Measurements from ENCODE around the gene RIMBP2. TPM values are rescaled to one million over a fixed set of nuclear protein-coding genes. Genes with fewer than 3 reads are reported as not detected.

Gene RIMBP2
- total RNA-seq, 1 donor from 2014 or later, result 0.25 TPM

- DNase-seq (ENCODE audit: extremely low spot score in 2 of 2), result no peak
- no peak for TF ChIP-seq CTCF (IDR thresholded peaks at IDR 0.05)
- TF ChIP-seq POLR2AphosphoS5 (IDR thresholded peaks at IDR 0.05; ENCODE audit: insufficient read depth in 1 of 2, low read depth in 1 of 2), result no peak
- TF ChIP-seq POLR2A (IDR thresholded peaks at IDR 0.05), result no peak
- intact Hi-C loops (cut with DNase I), result no loop called here
- Histone ChIP-seq H3K36me3 (no peaks in the 10 kb centered on the region), H3K9me3 (no peaks in the 10 kb centered on the region), H3K4me1 (no peaks in the 10 kb centered on the region), H3K27ac (no peak overlapping the region), H3K4me3 (no peak overlapping the region), H3K27me3 (no peaks in the 10 kb centered on the region)
Measured at GRCh38 chr12:130668286-130669204, 47.6 kb downstream of the RIMBP2 start.

- intact Hi-C loops (cut with DNase I), result no loop called here
- Histone ChIP-seq H3K4me1 (no peaks in the 10 kb centered on the region), H3K4me3 (no peak overlapping the region), H3K9me3 (no peaks in the 10 kb centered on the region), H3K27me3 (no peaks in the 10 kb centered on the region), H3K36me3 (no peaks in the 10 kb centered on the region), H3K27ac (no peak overlapping the region)
- DNase-seq (ENCODE audit: extremely low spot score in 2 of 2), result no peak
- TF ChIP-seq CTCF (IDR thresholded peaks at IDR 0.05) (no peak), POLR2AphosphoS5 (IDR thresholded peaks at IDR 0.05; ENCODE audit: insufficient read depth in 1 of 2, low read depth in 1 of 2) (no peak), POLR2A (IDR thresholded peaks at IDR 0.05) (no peak)
Measured at GRCh38 chr12:130667421-130667960, 48.6 kb downstream of the RIMBP2 start.

GRCh38 chr12:130666645-130667044 is 49.5 kb downstream of the RIMBP2 start:
- Histone ChIP-seq H3K4me3 (no peak overlapping the region), H3K36me3 (no peaks in the 10 kb centered on the region), H3K27me3 (no peaks in the 10 kb centered on the region), H3K4me1 (no peaks in the 10 kb centered on the region), H3K9me3 (no peaks in the 10 kb centered on the region), H3K27ac (no peak overlapping the region)
- no peak for DNase-seq (ENCODE audit: extremely low spot score in 2 of 2)
- TF ChIP-seq CTCF (IDR thresholded peaks at IDR 0.05), result no peak
- no peak for TF ChIP-seq POLR2A (IDR thresholded peaks at IDR 0.05)
- no peak for TF ChIP-seq POLR2AphosphoS5 (IDR thresholded peaks at IDR 0.05; ENCODE audit: insufficient read depth in 1 of 2, low read depth in 1 of 2)
- intact Hi-C loops (cut with DNase I), result no loop called here

GRCh38 chr12:130665753-130666152 is 50.3 kb downstream of the RIMBP2 start:
- Histone ChIP-seq H3K9me3 (no peaks in the 10 kb centered on the region), H3K4me3 (no peak overlapping the region), H3K36me3 (no peaks in the 10 kb centered on the region), H3K4me1 (no peaks in the 10 kb centered on the region), H3K27me3 (no peaks in the 10 kb centered on the region), H3K27ac (no peak overlapping the region)
- intact Hi-C loops (cut with DNase I), result no loop called here
- TF ChIP-seq POLR2AphosphoS5 (IDR thresholded peaks at IDR 0.05; ENCODE audit: insufficient read depth in 1 of 2, low read depth in 1 of 2) (no peak), POLR2A (IDR thresholded peaks at IDR 0.05) (no peak), CTCF (IDR thresholded peaks at IDR 0.05) (no peak)
- DNase-seq (ENCODE audit: extremely low spot score in 2 of 2), result no peak

- no peak for DNase-seq (ENCODE audit: extremely low spot score in 2 of 2)
- Histone ChIP-seq H3K27me3 (no peaks in the 10 kb centered on the region), H3K4me3 (no peak overlapping the region), H3K4me1 (no peaks in the 10 kb centered on the region), H3K36me3 (no peaks in the 10 kb centered on the region), H3K27ac (no peak overlapping the region), H3K9me3 (no peaks in the 10 kb centered on the region)
- TF ChIP-seq CTCF (IDR thresholded peaks at IDR 0.05) (no peak), POLR2A (IDR thresholded peaks at IDR 0.05) (no peak), POLR2AphosphoS5 (IDR thresholded peaks at IDR 0.05; ENCODE audit: insufficient read depth in 1 of 2, low read depth in 1 of 2) (no peak)
- intact Hi-C loops (cut with DNase I), result no loop called here
Measured at GRCh38 chr12:130664772-130665171, 51.3 kb downstream of the RIMBP2 start.

Measured in vagina (tissue), 2 donors.